IgD-negative memory B cell (primary cell): ENCODE results near the gene SPATA13. TPM values are rescaled to one million over a fixed set of nuclear protein-coding genes. Genes with fewer than 3 reads are reported as not detected.
"Not testable (repeated sequence)": the region's sequence is repeated elsewhere in the genome, so short reads cannot be mapped to it uniquely, and the experiment has no call there.

Experiments
- H3K27ac Mint-ChIP-seq, 3 donors: one replicate each; pipeline ENCODE4 v1.8.0; 2020 to 2022; ENCODE audit warnings: mild to moderate bottlenecking in 3 of 3, mixed read lengths in 3 of 3, moderate library complexity in 1 of 3
- H3K27me3 Mint-ChIP-seq: one replicate; pipeline ENCODE4 v1.8.0; 2021; ENCODE audit warnings: mixed read lengths
- H3K36me3 Mint-ChIP-seq: one replicate; pipeline ENCODE4 v1.8.0; 2020; ENCODE audit warnings: mild to moderate bottlenecking, mixed read lengths
- H3K4me1 Mint-ChIP-seq, 3 donors: one replicate each; pipeline ENCODE4 v1.8.0; 2020 to 2022; ENCODE audit warnings: mixed read lengths in 3 of 3, mild to moderate bottlenecking in 1 of 3
- H3K4me3 Mint-ChIP-seq, 4 donors: one replicate each; pipeline ENCODE4 v1.8.0; 2020 to 2022; ENCODE audit warnings: mild to moderate bottlenecking in 4 of 4, mixed read lengths in 4 of 4, moderate library complexity in 3 of 4
- H3K9me3 Mint-ChIP-seq, 3 donors: one replicate each; pipeline ENCODE4 v1.8.0; 2020 to 2021; ENCODE audit warnings: mixed read lengths in 3 of 3, mild to moderate bottlenecking in 1 of 3
- polyA plus RNA-seq: library from polyadenylated mRNA; unstranded; fragments of 300-500 nt; fragmentation: Illumina TruSeq; gene quantifications from one replicate; pipeline ENCODE4 v1.2.3, GENCODE V29; 2021

The SPATA13 gene
- polyA plus RNA-seq, 1 donor from 2014 or later = 15.6 TPM

DNA sequence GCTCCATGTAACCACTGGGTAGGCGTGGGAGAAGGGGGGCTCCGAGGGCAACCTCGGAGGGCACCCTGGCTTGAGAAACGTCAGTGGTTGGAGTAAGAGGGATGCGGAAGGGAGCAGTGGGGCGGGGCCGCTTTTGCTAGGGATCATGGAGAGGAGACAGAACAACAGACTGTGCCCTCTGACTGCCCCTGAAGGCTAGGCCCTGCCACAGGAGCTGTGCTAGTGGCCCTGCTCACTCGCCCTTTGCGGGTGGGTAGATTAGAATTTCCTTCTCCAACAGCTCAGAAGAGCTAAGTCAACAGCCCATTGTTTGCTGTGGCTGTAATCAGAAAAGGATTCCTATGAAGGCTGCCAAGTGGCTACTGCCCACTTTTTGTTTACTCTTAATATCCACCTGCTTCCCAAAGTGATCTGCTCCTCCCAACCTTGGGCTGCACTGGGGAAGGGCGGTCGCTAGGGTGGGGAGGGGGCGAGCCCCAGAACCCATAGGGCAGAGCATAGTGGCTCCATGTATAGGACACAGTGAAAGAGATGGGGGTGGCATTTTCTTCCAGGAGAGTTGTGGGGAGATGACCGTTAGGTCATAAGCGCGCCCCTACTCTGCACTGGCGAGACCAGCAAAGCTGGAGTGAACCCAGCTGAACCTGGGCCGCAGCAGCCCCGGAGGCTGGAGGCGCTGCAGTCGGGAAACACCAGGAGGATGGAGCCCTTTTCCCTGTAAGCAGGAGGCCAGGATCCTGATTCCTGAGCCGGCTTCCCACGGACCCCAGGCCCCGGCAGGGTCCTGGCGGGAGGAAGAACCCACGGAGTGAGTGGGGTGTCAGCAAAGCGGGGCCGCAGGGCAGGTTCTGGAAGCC lies 146.9 kb downstream of the SPATA13 start:
- no peak overlapping the region for H3K27ac Mint-ChIP-seq
- no peaks in the 10 kb centered on the region for H3K4me1 Mint-ChIP-seq
- H3K36me3 Mint-ChIP-seq = peaks cover 6% of the 10 kb centered on the region
- H3K4me3 Mint-ChIP-seq = no peak overlapping the region
- no peaks in the 10 kb centered on the region for H3K9me3 Mint-ChIP-seq
- H3K27me3 Mint-ChIP-seq = no peaks in the 10 kb centered on the region

DNA sequence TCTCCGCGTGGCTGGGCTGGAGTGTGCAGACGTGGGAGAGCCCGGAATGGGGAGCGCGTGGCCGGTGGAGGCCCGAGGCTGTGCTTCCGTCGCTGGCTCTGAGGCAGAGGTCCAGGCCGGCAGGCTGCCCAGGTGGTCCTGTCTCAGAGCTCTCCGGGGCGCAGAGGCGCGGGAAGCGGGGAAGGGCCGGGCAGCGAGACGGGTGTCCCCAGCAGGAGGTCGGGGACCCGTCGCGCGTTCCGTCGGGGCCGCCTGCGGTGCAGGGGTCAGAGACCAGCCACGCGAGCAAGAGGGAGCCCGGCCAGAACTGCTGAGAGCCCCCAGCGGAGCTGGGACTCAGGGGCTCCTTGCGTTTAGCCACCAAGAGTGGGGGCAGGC lies 147.5 kb downstream of the SPATA13 start:
- H3K9me3 Mint-ChIP-seq = no peaks in the 10 kb centered on the region
- no peaks in the 10 kb centered on the region for H3K4me1 Mint-ChIP-seq
- no peak overlapping the region for H3K27ac Mint-ChIP-seq
- no peaks in the 10 kb centered on the region for H3K27me3 Mint-ChIP-seq
- H3K36me3 Mint-ChIP-seq = peaks cover 3% of the 10 kb centered on the region
- H3K4me3 Mint-ChIP-seq = no peak overlapping the region

DNA sequence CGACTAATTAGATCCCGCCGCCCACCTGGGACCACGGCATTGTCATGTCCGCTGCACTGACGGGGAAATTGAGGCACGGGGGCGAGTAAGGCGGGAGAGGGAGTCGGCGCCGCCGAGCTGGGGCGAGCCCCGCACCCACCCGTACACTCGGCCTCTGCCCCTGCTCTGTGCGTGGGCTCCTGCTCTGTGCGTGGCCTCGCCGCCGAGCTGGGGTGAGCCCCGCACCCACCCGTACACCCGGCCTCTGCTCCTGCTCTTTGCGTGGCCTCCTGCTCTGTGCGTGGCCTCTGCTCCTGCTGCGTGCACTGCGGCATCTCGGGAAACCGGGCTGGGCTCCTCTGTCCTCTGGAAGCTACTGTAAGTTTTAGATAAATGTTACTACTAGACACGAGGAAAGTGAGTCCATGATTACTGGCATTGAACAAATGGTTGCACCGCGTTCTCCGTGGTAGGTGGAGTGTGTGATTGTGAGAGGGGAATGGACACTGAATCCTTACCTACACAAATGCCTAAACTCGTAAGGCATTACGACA lies 148.0 kb downstream of the SPATA13 start:
- Mint-ChIP-seq H3K9me3 (no peaks in the 10 kb centered on the region), H3K27me3 (no peaks in the 10 kb centered on the region), H3K4me3 (no peak overlapping the region), H3K27ac (no peak overlapping the region), H3K4me1 (no peaks in the 10 kb centered on the region), H3K36me3 (no peaks in the 10 kb centered on the region)

DNA sequence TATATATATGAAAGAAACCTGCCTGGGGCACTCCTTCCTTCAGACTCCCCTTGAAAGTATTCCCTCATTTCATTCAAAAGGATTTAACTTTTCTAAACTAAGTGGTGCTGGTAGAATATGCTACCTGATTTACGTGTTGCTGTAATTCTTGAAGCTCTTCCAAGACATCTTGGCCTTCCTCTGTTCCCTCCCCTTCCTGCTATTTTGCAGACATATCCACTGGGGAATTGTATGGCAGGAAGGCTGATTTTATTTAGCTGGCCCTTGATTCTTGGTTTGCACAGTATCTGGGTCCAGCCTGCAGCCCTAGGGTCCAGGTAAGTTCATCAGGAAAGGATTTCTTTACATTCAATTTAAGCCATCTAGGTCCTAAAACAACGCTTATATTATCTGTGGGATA lies 148.8 kb downstream of the SPATA13 start, which contains the start of gene C1QTNF9:
Gene C1QTNF9 (plus strand): TSS at position 281 of the 400 bp plus-strand sequence. CDS start 6,424 bp downstream, outside the sequence.
- H3K27ac Mint-ChIP-seq, H3K4me1 Mint-ChIP-seq, H3K27me3 Mint-ChIP-seq, H3K36me3 Mint-ChIP-seq, H3K9me3 Mint-ChIP-seq, H3K4me3 Mint-ChIP-seq: not testable (repeated sequence)

DNA sequence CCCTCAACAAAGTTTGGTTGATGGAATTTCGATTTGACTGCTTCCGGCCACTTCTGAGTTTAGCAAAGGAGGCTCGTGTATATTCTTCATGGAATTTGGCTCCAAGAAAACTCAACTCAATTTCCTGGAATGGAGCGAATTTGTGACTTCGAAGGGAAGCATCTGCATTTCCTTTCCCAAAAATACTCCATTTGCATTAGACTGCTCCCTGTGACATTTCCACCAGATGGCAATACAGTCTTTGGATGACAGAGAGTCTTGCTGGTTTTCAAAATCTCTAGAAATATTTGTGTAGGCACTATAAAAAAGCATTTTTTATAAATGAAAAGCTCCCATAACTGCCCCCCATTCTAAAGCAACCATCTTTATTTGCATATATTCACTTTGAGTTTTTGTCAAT lies 152.9 kb downstream of the SPATA13 start:
- Mint-ChIP-seq H3K4me1 (no peaks in the 10 kb centered on the region), H3K27ac (no peak overlapping the region), H3K4me3 (no peak overlapping the region), H3K36me3 (peaks cover 2% of the 10 kb centered on the region), H3K27me3 (peaks cover 3% of the 10 kb centered on the region), H3K9me3 (peaks cover 0 to 2% (median 0%) of the 10 kb centered on the region in 3 donors)

DNA sequence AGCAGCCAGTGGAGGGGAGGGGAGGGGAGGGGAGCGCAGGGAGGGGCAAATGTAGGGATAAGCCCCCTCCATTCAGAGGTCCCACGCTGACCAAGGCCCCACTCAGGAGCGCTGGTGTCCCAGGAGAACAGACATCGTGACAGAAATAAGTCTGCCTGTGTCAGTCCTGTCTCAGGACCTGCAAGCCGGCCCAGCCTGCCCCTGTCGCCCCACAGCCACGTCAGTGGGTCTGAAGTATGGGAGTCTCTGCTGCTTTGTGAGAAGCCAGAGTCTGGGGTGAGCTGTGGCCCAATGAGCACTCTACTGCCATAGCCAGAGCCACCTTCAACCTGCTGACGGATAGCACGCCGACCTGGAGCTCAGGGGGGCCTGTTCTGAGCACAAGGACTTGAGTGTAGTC lies 157.3 kb downstream of the SPATA13 start:
- not testable (repeated sequence) for H3K4me3 Mint-ChIP-seq, H3K36me3 Mint-ChIP-seq, H3K27ac Mint-ChIP-seq, H3K9me3 Mint-ChIP-seq, H3K4me1 Mint-ChIP-seq
- H3K27me3 Mint-ChIP-seq = peaks cover 17% of the 10 kb centered on the region

DNA sequence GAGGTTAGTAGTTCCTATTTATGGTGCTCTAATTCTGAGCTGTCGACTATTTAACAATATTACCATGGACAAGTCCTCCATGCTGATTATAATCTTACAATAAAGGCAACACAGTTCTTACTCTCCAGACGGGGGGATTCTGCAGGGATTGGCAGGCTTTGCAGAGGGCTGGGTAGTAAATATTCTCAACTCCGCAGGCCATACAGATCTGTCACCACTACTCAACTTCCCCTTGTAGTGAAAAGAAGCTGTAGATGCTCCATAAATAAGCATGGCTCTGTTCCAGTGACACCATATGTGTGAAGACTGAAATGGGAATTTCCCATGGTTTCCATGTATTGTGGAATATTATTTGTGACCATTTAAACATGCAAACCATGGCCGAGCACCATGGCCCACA lies 158.4 kb downstream of the SPATA13 start:
- H3K4me3 Mint-ChIP-seq, H3K27ac Mint-ChIP-seq, H3K9me3 Mint-ChIP-seq, H3K36me3 Mint-ChIP-seq, H3K4me1 Mint-ChIP-seq: not testable (repeated sequence)
- peaks cover 21% of the 10 kb centered on the region for H3K27me3 Mint-ChIP-seq

DNA sequence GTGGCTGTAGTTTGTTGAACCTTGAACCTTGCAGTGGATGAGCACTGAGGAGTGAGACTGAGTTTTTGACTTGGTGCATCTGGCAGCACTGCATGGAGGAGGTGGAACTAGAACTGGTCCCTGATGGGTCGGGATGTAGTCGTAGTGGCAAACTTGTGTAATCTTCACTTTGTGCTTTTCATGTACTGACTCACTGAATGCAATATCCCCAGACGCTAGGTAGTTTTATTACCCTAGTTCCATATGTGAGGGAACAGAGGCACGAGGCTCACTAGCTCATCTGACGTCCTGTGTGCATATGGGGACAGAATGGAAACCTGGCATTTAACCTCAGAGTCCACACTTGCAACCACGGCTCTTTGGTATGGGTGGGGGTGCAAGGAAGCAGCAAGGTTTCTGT lies 159.1 kb downstream of the SPATA13 start:
- H3K9me3 Mint-ChIP-seq, H3K36me3 Mint-ChIP-seq, H3K4me1 Mint-ChIP-seq, H3K27ac Mint-ChIP-seq, H3K4me3 Mint-ChIP-seq: not testable (repeated sequence)
- peaks cover 25% of the 10 kb centered on the region for H3K27me3 Mint-ChIP-seq

DNA sequence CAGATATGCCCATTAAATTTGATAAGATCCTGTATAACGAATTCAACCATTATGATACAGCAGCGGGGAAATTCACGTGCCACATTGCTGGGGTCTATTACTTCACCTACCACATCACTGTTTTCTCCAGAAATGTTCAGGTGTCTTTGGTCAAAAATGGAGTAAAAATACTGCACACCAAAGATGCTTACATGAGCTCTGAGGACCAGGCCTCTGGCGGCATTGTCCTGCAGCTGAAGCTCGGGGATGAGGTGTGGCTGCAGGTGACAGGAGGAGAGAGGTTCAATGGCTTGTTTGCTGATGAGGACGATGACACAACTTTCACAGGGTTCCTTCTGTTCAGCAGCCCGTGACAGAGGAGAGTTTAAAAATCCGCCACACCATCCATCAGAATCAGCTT lies 160.9 kb downstream of the SPATA13 start:
- peaks cover 28% of the 10 kb centered on the region for H3K27me3 Mint-ChIP-seq
- H3K36me3 Mint-ChIP-seq, H3K4me1 Mint-ChIP-seq, H3K4me3 Mint-ChIP-seq, H3K9me3 Mint-ChIP-seq, H3K27ac Mint-ChIP-seq: not testable (repeated sequence)

DNA sequence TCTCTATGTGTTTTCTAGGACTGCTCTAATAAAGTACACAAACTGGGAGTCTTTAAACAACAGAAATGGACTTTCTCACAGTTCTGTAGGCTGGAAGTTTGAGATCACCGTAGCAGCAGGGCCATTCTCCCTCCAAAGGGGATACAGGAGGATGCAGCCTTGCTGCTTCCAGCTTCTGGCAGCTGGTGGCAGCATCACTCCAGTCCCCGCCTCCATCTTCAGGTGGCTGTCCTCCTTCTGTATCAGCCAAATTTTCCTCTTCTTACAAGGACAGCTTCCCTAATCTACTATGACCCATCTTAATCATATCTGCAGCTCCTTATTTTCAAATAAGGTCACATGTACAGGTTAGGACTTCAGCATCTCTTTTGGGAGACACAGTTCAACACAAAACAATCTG lies 161.9 kb downstream of the SPATA13 start:
- H3K27ac Mint-ChIP-seq, H3K4me3 Mint-ChIP-seq, H3K4me1 Mint-ChIP-seq, H3K9me3 Mint-ChIP-seq, H3K36me3 Mint-ChIP-seq: not testable (repeated sequence)
- H3K27me3 Mint-ChIP-seq = peaks cover 28% of the 10 kb centered on the region

DNA sequence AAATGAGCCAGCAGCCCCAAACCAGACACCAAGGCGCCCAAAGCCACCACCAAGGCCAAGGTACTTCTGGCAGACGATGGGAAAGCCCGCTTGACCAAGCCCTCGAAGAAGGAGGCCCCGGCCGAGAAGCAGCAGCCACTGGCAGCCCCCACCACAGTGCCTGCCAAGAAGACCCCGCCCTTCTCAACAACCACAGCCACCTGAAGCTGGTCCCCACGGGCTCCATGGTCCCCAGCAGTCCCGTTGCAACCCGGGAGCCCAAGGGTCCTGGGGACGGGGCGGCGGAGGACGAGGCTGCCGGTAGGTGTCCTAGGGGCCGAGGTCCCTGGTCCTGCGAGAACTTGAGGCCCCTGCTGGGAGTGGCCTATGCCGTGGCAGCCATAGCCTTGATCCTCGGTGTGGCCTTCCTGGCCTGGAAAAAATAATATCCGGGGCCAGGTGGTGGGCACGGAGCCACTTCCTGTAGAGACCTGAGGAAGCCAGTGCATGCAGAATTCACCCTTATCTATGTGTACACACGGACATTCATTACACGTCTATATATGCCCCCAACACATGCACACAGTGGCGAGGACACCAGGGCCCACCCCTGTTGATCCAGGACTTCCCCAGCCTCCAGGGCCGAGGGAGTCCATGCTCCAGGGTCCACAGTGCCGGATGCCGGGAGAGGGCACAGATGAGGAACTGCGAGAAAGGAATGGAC lies 162.7 kb downstream of the SPATA13 start:
- Mint-ChIP-seq H3K36me3 (no peaks in the 10 kb centered on the region), H3K27ac (no peak overlapping the region), H3K4me3 (peak overlapping the region in 1 of 4 donors; percentile 30), H3K27me3 (peaks cover 29% of the 10 kb centered on the region), H3K9me3 (peaks cover 0 to 2% (median 0%) of the 10 kb centered on the region in 3 donors), H3K4me1 (peaks cover 0 to 6% (median 2%) of the 10 kb centered on the region in 3 donors)

DNA sequence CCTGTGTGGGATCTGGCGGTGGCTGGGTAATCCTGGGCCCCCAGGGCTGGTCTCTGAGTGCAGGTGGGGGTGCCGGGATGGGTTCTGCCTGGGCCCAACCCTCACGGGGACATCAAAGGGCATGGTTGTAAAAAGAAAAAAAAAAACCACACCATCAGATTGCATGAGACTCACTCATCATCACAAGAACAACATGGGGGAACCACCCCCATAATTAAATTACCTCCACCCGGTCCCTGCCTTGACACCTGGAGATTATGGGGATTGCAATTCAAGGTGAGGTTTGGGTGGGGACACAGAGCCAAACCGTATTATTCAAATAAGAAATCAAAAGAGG lies 163.2 kb downstream of the SPATA13 start:
- Mint-ChIP-seq H3K27me3 (peaks cover 31% of the 10 kb centered on the region), H3K4me1 (peaks cover 0 to 6% (median 2%) of the 10 kb centered on the region in 3 donors), H3K9me3 (peaks cover 0 to 2% (median 0%) of the 10 kb centered on the region in 3 donors), H3K27ac (no peak overlapping the region), H3K36me3 (no peaks in the 10 kb centered on the region), H3K4me3 (no peak overlapping the region)

DNA sequence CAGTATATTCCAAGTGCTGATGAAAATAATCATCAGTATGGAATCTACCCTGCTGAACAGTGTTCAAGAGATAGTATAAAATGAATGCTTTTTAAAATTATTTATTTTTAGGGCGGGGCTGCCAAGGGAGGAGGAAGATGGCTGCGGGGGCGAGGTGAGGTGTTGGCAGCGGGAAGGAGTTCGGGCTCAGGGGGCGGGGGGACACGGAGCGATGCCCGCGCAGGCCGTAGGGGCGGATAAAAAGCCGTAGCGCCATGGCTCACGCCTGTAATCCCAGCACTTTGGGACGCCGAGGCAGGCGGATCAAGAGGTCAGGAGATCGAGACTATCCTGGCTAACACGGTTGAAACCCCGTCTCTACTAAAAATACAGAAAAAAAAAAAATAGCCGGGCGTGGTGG lies 167.1 kb downstream of the SPATA13 start:
- H3K9me3 Mint-ChIP-seq, H3K4me1 Mint-ChIP-seq, H3K36me3 Mint-ChIP-seq, H3K4me3 Mint-ChIP-seq, H3K27ac Mint-ChIP-seq: not testable (repeated sequence)
- peaks cover 22% of the 10 kb centered on the region for H3K27me3 Mint-ChIP-seq

DNA sequence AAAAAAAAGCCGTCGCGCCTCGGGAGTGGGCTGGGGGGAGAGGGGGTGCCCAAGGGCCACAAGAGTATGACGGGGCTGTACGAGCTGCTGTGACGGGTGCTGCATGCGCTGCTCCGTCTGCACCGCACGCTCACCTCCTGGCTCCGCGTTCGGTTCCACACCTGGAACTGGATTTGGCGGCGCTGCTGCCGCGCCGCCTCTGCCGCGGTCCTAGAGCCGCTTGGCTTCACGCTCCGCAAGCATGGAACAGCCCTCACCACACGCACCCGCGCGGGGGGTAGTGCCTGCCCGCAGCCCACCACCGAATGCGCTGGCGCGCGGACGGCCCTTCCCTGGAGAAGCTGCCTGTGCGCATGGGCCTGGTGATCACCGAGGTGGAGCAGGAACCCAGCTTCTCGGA lies 167.6 kb downstream of the SPATA13 start:
- no peak overlapping the region for H3K27ac Mint-ChIP-seq
- H3K36me3 Mint-ChIP-seq = no peaks in the 10 kb centered on the region
- H3K4me3 Mint-ChIP-seq = no peak overlapping the region
- H3K9me3 Mint-ChIP-seq = peaks cover 0 to 5% (median 2%) of the 10 kb centered on the region in 3 donors
- H3K4me1 Mint-ChIP-seq = peaks cover 0 to 4% (median 2%) of the 10 kb centered on the region in 3 donors
- H3K27me3 Mint-ChIP-seq = peaks cover 19% of the 10 kb centered on the region

DNA sequence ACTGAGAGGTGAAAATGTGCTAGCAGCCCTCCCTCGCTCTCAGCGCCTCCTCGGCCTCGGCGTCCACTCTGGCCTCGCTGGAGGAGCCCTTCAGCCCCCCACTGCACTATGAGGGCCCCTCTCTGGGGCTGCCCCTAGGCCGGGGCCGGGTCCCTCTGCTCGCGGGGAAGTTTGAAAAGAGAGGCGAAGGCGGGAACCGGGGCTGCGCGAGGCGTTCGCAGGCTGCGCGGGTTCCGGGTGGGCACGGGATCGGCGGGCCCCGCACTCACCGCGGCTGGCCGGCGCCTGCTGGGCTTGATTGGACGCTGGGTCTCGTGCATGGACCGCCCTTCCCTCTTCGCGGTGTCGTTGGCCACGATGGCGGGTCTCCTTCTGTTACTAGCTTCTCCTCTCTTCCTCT lies 178.2 kb downstream of the SPATA13 start:
- H3K36me3 Mint-ChIP-seq = peaks cover 2% of the 10 kb centered on the region

More for the DNA sequence above, 178.2 kb downstream of the SPATA13 start:
- Mint-ChIP-seq H3K27ac (no peak overlapping the region), H3K4me1 (no peaks in the 10 kb centered on the region), H3K27me3 (peaks cover 5% of the 10 kb centered on the region), H3K9me3 (peaks cover 0 to 2% (median 0%) of the 10 kb centered on the region in 3 donors), H3K4me3 (no peak overlapping the region)
